NCI-H1092 treated with DMSO at 0.1 percent for 48 hours (cell line): ENCODE measurements around the gene TBC1D3D.
"Not testable (repeated sequence)": the region's sequence is repeated elsewhere in the genome, so short reads cannot be mapped to it uniquely, and the experiment has no call there.

Experiments used
- DNase-seq: peaks from one replicate; lab custom pipeline; 2025; lab: John Stamatoyannopoulos, UW

TBC1D3D gene

DNA sequence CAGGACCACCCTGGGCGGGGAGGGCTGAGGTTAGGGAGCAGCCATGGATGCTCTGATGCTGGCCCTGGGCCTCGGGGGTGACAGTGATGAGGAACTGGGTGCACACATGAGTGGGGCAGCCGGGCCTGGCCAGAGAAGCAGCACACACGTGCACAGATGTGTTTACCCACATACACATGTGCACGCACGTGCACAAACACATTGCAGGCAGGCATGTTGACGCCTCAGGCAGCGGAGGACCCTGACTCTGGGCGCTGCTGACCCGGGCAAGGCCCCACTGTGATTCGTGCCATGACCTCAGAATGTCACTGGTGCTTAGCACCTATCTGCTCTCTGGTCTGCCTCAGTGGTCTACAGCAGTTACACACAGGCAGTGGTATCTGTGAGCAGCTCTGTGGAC lies at the start of gene TBC1D3D:
TSS of gene TBC1D3D (plus strand) at position 301 of the 400 bp plus-strand sequence. CDS start 1,585 bp downstream, outside the sequence.
- DNase-seq = not testable (repeated sequence)

DNA sequence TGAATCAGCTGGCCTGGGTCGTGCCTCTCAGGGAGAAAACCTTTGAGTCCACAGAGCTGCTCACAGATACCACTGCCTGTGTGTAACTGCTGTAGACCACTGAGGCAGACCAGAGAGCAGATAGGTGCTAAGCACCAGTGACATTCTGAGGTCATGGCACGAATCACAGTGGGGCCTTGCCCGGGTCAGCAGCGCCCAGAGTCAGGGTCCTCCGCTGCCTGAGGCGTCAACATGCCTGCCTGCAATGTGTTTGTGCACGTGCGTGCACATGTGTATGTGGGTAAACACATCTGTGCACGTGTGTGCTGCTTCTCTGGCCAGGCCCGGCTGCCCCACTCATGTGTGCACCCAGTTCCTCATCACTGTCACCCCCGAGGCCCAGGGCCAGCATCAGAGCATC lies 14.8 kb upstream of the TBC1D3D start, which contains the start of gene TBC1D3L:
TSS of gene TBC1D3L (minus strand) at position 101 of the 400 bp plus-strand sequence. CDS start 1,540 bp downstream, outside the sequence.
- not testable (repeated sequence) for DNase-seq
